Neuronal stem cell (in vitro differentiated cells): ENCODE results near the gene CNNM2.

ENCODE experiments used
- DNase-seq: peaks from one replicate; pipeline ENCODE4 v3.0.0-alpha.2; 2013; ENCODE audit warnings: low spot score
- H2AFZ ChIP-seq: one replicate; pipeline ENCODE4 v1.6.1; 2013; ENCODE audit warnings: mild to moderate bottlenecking, low read length, inconsistent platforms
- H2AK5ac ChIP-seq: 2 replicates; pipeline ENCODE4 v1.6.1; 2013; ENCODE audit warnings: low read depth, mild to moderate bottlenecking, inconsistent platforms, low read length, moderate library complexity, mixed read lengths
- H2BK120ac ChIP-seq: 2 replicates; pipeline ENCODE4 v1.6.1; 2013; ENCODE audit warnings: low read depth, mild to moderate bottlenecking, inconsistent platforms, low read length, moderate library complexity, mixed read lengths
- H2BK12ac ChIP-seq: one replicate; pipeline ENCODE4 v1.6.1; 2013; ENCODE audit warnings: low read length, inconsistent platforms
- H2BK15ac ChIP-seq: 2 replicates; pipeline ENCODE4 v1.6.1; 2013; ENCODE audit warnings: mild to moderate bottlenecking, low read length, inconsistent platforms, mixed read lengths
- H2BK5ac ChIP-seq: one replicate; pipeline ENCODE4 v1.6.1; 2013; ENCODE audit warnings: inconsistent platforms, mild to moderate bottlenecking, low read length, moderate library complexity
- H3K14ac ChIP-seq: one replicate; pipeline ENCODE4 v1.6.1; 2013; ENCODE audit warnings: low read length, inconsistent platforms
- H3K18ac ChIP-seq: 2 replicates; pipeline ENCODE4 v1.6.1; 2013; ENCODE audit warnings: low read length, inconsistent platforms
- H3K23ac ChIP-seq: 2 replicates; pipeline ENCODE4 v1.6.1; 2013; ENCODE audit warnings: low read depth, mild to moderate bottlenecking, mixed read lengths, low read length, inconsistent platforms; ENCODE audit not compliant: poor library complexity
- H3K27ac ChIP-seq: replicated peaks from 3 replicates; pipeline ENCODE4 v1.5.1; 2013; ENCODE audit warnings: low read length, inconsistent platforms
- H3K27me3 ChIP-seq, 3 experiments: 2 replicates each; pipeline ENCODE4 v1.6.1; 2013; ENCODE audit warnings: low read length in 3 of 3, mild to moderate bottlenecking in 2 of 3, inconsistent platforms in 1 of 3, low read depth in 1 of 3, mixed read lengths in 1 of 3, moderate library complexity in 1 of 3; ENCODE audit not compliant: control insufficient read depth in 3 of 3, insufficient read depth in 3 of 3
- H3K36me3 ChIP-seq, 2 donors: replicated peaks in 1 of 2; 2 replicates each; pipeline ENCODE4 v1.6.1; 2013; ENCODE audit warnings: low read length in 2 of 2; ENCODE audit not compliant: control insufficient read depth in 2 of 2, insufficient read depth in 2 of 2
- H3K4ac ChIP-seq: 2 replicates; pipeline ENCODE4 v1.6.1; 2013; ENCODE audit warnings: inconsistent platforms, mild to moderate bottlenecking, low read length, moderate library complexity
- H3K4me1 ChIP-seq, 2 donors: 1 replicate in 1 of 2; 2 replicates in 1 of 2; pipeline ENCODE4 v1.6.1; 2013; ENCODE audit warnings: low read length in 2 of 2, low read depth in 1 of 2; ENCODE audit not compliant: control insufficient read depth in 2 of 2, insufficient read depth in 1 of 2
- H3K4me2 ChIP-seq: one replicate; pipeline ENCODE4 v1.6.1; 2013; ENCODE audit warnings: mild to moderate bottlenecking, low read length, inconsistent platforms; ENCODE audit not compliant: insufficient read depth, poor library complexity, severe bottlenecking
- H3K4me3 ChIP-seq, 2 donors: 2 replicates each; pipeline ENCODE4 v1.5.1; 2013; ENCODE audit warnings: low read length in 2 of 2, mild to moderate bottlenecking in 2 of 2, inconsistent platforms in 1 of 2, moderate library complexity in 1 of 2
- H3K79me1 ChIP-seq: one replicate; pipeline ENCODE4 v1.6.1; 2013; ENCODE audit warnings: low read depth, mild to moderate bottlenecking, inconsistent platforms, low read length, moderate library complexity
- H3K9ac ChIP-seq: one replicate; pipeline ENCODE4 v1.6.1; 2013; ENCODE audit warnings: mild to moderate bottlenecking, low read depth, low read length, inconsistent platforms; ENCODE audit not compliant: poor library complexity
- H3K9me3 ChIP-seq, 2 donors: replicated peaks in 1 of 2; 2 replicates each; pipeline versions ENCODE3 to v1.6.1; 2013; ENCODE audit warnings: low read length in 2 of 2, mild to moderate bottlenecking in 2 of 2, inconsistent platforms in 1 of 2, low read depth in 1 of 2, mixed read lengths in 1 of 2, moderate library complexity in 1 of 2; ENCODE audit not compliant: control insufficient read depth in 2 of 2, insufficient read depth in 1 of 2
- H4K8ac ChIP-seq: one replicate; pipeline ENCODE4 v1.6.1; 2013; ENCODE audit warnings: low read depth, mild to moderate bottlenecking, inconsistent platforms, low read length, moderate library complexity
- H4K91ac ChIP-seq: one replicate; pipeline ENCODE4 v1.6.1; 2013; ENCODE audit warnings: low read length, low read depth, mild to moderate bottlenecking, inconsistent platforms; ENCODE audit not compliant: poor library complexity
- WGBS, 2 donors: extraction: QIAGEN DNeasy Blood & Tissue Kit; methylation state at CpG; one replicate each; pipeline ENCODE4 v1.1.7; 2013; ENCODE audit warnings: missing lambda C conversion rate in 2 of 2, mixed read lengths in 1 of 2; ENCODE audit not compliant: insufficient read length in 2 of 2, insufficient replicate concordance in 1 of 2; ENCODE audit errors: extremely low coverage in 2 of 2; 5-methylcytosine and 5-hydroxymethylcytosine counted together

Gene CNNM2

GRCh38 chr10:102870221-102870620, 47.9 kb upstream of the CNNM2 start:
- Histone ChIP-seq H3K18ac (no peak overlapping the region), H3K4me1 (peaks cover 4 to 6% of the 10 kb centered on the region in 2 donors), H2AK5ac (peak overlapping the region; percentile 13), H2BK12ac (no peak overlapping the region), H3K36me3 (peaks cover 6 to 27% of the 10 kb centered on the region in 2 donors), H3K4me2 (peak overlapping the region; percentile 96), H3K27ac (no peak overlapping the region), H3K4ac (no peak overlapping the region), H3K9ac (peak overlapping the region; percentile 88), H3K27me3 (no peaks in the 10 kb centered on the region), H3K23ac (no peak overlapping the region), H2BK120ac (no peak overlapping the region), H3K9me3 (no peaks in the 10 kb centered on the region), H3K79me1 (no peaks in the 10 kb centered on the region), H2BK5ac (no peak overlapping the region), H3K4me3 (peak overlapping the region; percentile 49 to 77), H3K14ac (no peak overlapping the region), H4K8ac (no peak overlapping the region), H4K91ac (no peak overlapping the region), H2AFZ (peak overlapping the region; percentile 86), H2BK15ac (no peak overlapping the region)
- WGBS, 2 donors: no CpG with 5 or more reads among the region's 10 CpGs
- no peak for DNase-seq

DNA sequence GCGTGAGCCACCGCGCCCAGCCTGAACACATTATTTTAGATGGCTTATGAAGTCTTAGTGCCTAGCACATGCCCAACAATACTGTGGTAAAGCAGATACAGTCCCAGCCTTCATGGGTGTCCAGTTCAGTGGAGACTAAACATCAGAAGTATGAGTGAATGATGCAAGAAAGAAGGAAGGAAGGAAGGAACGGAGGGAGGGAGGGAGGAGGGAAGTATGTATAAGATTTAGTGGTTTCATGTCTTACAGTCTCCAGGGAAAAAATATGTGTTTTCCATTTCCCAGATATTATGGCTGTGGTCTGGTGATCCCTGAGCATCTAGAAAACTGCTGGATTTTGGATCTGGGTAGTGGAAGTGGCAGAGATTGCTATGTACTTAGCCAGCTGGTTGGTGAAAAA, 45.9 kb upstream of the CNNM2 start:
- no peak overlapping the region for H3K23ac ChIP-seq
- H2BK15ac ChIP-seq: no peak overlapping the region
- H2AK5ac ChIP-seq: no peak overlapping the region
- H3K4ac ChIP-seq: no peak overlapping the region
- H3K9ac ChIP-seq: no peak overlapping the region
- no peak overlapping the region for H2BK120ac ChIP-seq
- H3K79me1 ChIP-seq: no peaks in the 10 kb centered on the region
- H3K14ac ChIP-seq: no peak overlapping the region
- peaks cover 4 to 6% of the 10 kb centered on the region in 2 donors for H3K4me1 ChIP-seq
- H3K4me3 ChIP-seq: no peak overlapping the region
- 100% methylated on average over 1 of the region's 4 CpGs; no CpG with 5 or more reads in 1 of the 2 donors for WGBS, 2 donors
- peaks cover 6 to 41% of the 10 kb centered on the region in 2 donors for H3K36me3 ChIP-seq
- no peak overlapping the region for H2BK12ac ChIP-seq
- no peak overlapping the region for H4K91ac ChIP-seq
- no peak overlapping the region for H2BK5ac ChIP-seq
- H3K18ac ChIP-seq: no peak overlapping the region
- no peak overlapping the region for H4K8ac ChIP-seq
- no peaks in the 10 kb centered on the region for H3K9me3 ChIP-seq
- no peak overlapping the region for H3K27ac ChIP-seq
- no peak for DNase-seq
- H3K27me3 ChIP-seq: no peaks in the 10 kb centered on the region
- H2AFZ ChIP-seq: no peak overlapping the region
- H3K4me2 ChIP-seq: no peak overlapping the region

DNA sequence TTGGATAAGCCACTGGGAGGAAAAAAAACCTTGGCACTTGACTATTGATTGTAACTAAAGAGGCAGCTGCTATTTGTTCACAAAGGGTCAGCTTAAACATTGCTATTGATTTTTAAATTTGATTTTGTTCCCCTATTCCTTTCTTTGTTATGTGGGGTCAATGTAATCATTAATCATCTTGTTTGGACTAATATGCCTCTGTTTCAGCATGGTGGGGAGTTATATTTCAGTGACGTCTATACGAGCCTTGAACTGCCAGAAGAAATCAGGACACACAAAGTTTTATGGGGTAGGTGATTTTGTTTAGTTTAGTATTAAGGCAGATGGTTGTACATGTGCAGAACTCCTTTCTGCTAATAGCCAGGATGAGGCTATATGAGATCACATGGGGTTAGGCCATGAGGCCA, 41.3 kb upstream of the CNNM2 start:
- H3K9ac ChIP-seq: no peak overlapping the region
- H3K18ac ChIP-seq: no peak overlapping the region
- H3K4ac ChIP-seq: no peak overlapping the region
- H2BK15ac ChIP-seq: no peak overlapping the region
- H4K91ac ChIP-seq: no peak overlapping the region
- H3K23ac ChIP-seq: no peak overlapping the region
- no peak overlapping the region for H2AK5ac ChIP-seq
- H4K8ac ChIP-seq: no peak overlapping the region
- no peak overlapping the region for H3K14ac ChIP-seq
- H2BK12ac ChIP-seq: no peak overlapping the region
- peaks cover 8 to 77% of the 10 kb centered on the region in 2 donors for H3K36me3 ChIP-seq
- H3K79me1 ChIP-seq: no peaks in the 10 kb centered on the region
- no CpG with 5 or more reads among the region's 2 CpGs for WGBS, 2 donors
- no peaks in the 10 kb centered on the region for H3K9me3 ChIP-seq
- H2AFZ ChIP-seq: no peak overlapping the region
- H3K27ac ChIP-seq: no peak overlapping the region
- H3K4me2 ChIP-seq: no peak overlapping the region
- DNase-seq: no peak
- no peak overlapping the region for H2BK120ac ChIP-seq
- no peaks in the 10 kb centered on the region for H3K27me3 ChIP-seq
- no peaks in the 10 kb centered on the region for H3K4me1 ChIP-seq
- H3K4me3 ChIP-seq: no peak overlapping the region
- no peak overlapping the region for H2BK5ac ChIP-seq

- Histone ChIP-seq H3K4me3 (no peak overlapping the region), H3K9ac (no peak overlapping the region)
- no CpG with 5 or more reads among the region's 4 CpGs for WGBS, 2 donors
Measured at GRCh38 chr10:102878629-102879028, 39.5 kb upstream of the CNNM2 start.

More at GRCh38 chr10:102878629-102879028, 39.5 kb upstream of the CNNM2 start:
- Histone ChIP-seq H3K27ac (no peak overlapping the region), H2BK120ac (no peak overlapping the region), H3K18ac (no peak overlapping the region), H2BK12ac (no peak overlapping the region), H3K14ac (no peak overlapping the region), H3K4me1 (no peaks in the 10 kb centered on the region), H2AFZ (no peak overlapping the region), H3K23ac (no peak overlapping the region), H2BK5ac (no peak overlapping the region), H2AK5ac (no peak overlapping the region), H4K8ac (no peak overlapping the region), H3K27me3 (no peaks in the 10 kb centered on the region), H3K9me3 (no peaks in the 10 kb centered on the region), H4K91ac (no peak overlapping the region), H3K79me1 (no peaks in the 10 kb centered on the region), H3K4ac (no peak overlapping the region), H3K36me3 (peaks cover 8 to 63% of the 10 kb centered on the region in 2 donors), H3K4me2 (no peak overlapping the region), H2BK15ac (no peak overlapping the region)
- no peak for DNase-seq
